Thymus (tissue), 11 donors: ENCODE results near the gene UBE2E2. TPM values are rescaled to one million over a fixed set of nuclear protein-coding genes. Genes with fewer than 3 reads are reported as not detected.
A peak's percentile ranks its signal among the peaks of the same experiment; 100 is the strongest.

ENCODE experiments used
- DNase-seq, 9 donors: peaks; one replicate each; pipeline ENCODE4 v3.0.0-alpha.2; 2013; ENCODE audit warnings: low spot score in 9 of 9, low read depth in 6 of 9, missing footprints in 1 of 9
- H3K27ac ChIP-seq, 2 donors: one replicate each; pipeline ENCODE4 v1.5.1; 2013; ENCODE audit warnings: control low read depth in 1 of 2, low read depth in 1 of 2, low read length in 1 of 2, mild to moderate bottlenecking in 1 of 2, moderate library complexity in 1 of 2
- H3K27me3 ChIP-seq, 2 donors: one replicate each; pipeline ENCODE4 v1.5.1; 2013; ENCODE audit warnings: low read length in 1 of 2; ENCODE audit not compliant: control insufficient read depth in 2 of 2, insufficient read depth in 1 of 2
- H3K36me3 ChIP-seq, 2 donors: one replicate each; pipeline ENCODE4 v1.5.1; 2013; ENCODE audit warnings: low read length in 1 of 2, mild to moderate bottlenecking in 1 of 2, moderate library complexity in 1 of 2; ENCODE audit not compliant: control insufficient read depth in 2 of 2, insufficient read depth in 2 of 2
- H3K4me1 ChIP-seq, 2 donors: one replicate each; pipeline ENCODE4 v1.5.1; 2013; ENCODE audit warnings: low read length in 2 of 2; ENCODE audit not compliant: control insufficient read depth in 2 of 2, insufficient read depth in 2 of 2
- H3K4me3 ChIP-seq, 2 donors: one replicate each; pipeline ENCODE4 v1.5.1; 2013; ENCODE audit warnings: low read length in 2 of 2, control low read depth in 1 of 2, mild to moderate bottlenecking in 1 of 2
- H3K9me3 ChIP-seq, 2 donors: one replicate each; pipeline ENCODE4 v1.5.1; 2013; ENCODE audit warnings: low read length in 1 of 2, mild to moderate bottlenecking in 1 of 2; ENCODE audit not compliant: control insufficient read depth in 2 of 2, insufficient read depth in 1 of 2
- WGBS: extraction: QIAGEN DNeasy Blood & Tissue Kit; methylation state at CpG from one replicate; pipeline ENCODE4 v1.1.7; 2013; 5-methylcytosine and 5-hydroxymethylcytosine counted together
- polyA plus RNA-seq: library from polyadenylated mRNA; stranded (reverse); fragments of 200-250 nt; gene quantifications from one replicate; pipeline ENCODE4 v1.2.3, GENCODE V29; 2013
- total RNA-seq: library from RNA; stranded (reverse); fragments of 120-200 nt; gene quantifications from one replicate; pipeline ENCODE4 v1.2.4, GENCODE V29; 2013
- donor health status: healthy.

UBE2E2 gene
- total and polyA plus RNA-seq, 2 donors: 32.9 to 35.5 TPM

DNA sequence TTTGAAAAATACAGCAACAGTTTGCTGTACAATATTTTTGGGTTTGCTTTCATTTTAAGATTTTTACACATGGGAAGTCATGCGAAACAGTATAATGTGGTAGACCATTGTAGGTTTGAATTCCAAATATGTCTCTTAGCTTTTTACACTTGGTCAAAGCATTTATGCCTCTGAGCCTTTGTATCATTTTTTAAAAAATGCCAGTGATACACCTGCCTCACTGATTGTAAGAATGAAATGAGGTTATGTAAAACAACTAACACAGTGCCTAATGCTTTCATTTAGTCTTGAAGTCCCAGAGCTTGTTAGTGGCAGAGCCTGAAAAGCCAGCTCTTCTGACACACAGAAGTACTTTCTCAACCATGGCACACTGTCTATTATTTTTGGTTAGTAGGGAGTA, 202.0 kb downstream of the UBE2E2 start:
- H3K27me3 ChIP-seq: no peaks in the 10 kb centered on the region
- no peak overlapping the region for H3K4me3 ChIP-seq
- 96% methylated on average over 1 of the region's 1 CpG for WGBS
- no peaks in the 10 kb centered on the region for H3K36me3 ChIP-seq
- no peak overlapping the region for H3K27ac ChIP-seq
- H3K4me1 ChIP-seq: peaks cover 2 to 3% of the 10 kb centered on the region in 2 donors
- no peak for DNase-seq
- H3K9me3 ChIP-seq: no peaks in the 10 kb centered on the region

DNA sequence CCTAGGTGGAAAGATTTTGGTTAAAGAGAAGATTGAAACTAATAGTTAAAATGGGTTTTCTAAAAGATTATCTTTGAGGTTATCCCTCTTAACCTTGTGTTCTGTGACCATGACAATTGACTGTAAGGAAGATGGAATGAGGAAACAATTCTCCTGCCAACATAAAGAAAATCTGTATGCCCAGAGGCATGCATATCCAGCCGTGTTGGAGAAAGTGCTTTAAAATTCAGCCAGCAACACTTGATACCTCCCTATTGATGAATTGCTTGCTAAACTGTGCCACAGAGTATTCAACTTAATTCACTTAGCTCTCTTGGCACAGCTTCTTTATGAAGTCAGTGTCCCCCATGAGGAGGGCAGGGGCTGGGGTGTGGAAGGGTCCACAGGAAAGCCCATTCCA, 203.5 kb downstream of the UBE2E2 start:
- H3K27me3 ChIP-seq: no peaks in the 10 kb centered on the region
- 87% methylated on average over 1 of the region's 1 CpG for WGBS
- no peaks in the 10 kb centered on the region for H3K36me3 ChIP-seq
- H3K27ac ChIP-seq: no peak overlapping the region
- H3K4me3 ChIP-seq: no peak overlapping the region
- DNase-seq: no peak
- no peaks in the 10 kb centered on the region for H3K9me3 ChIP-seq
- H3K4me1 ChIP-seq: peaks cover 2 to 3% of the 10 kb centered on the region in 2 donors

DNA sequence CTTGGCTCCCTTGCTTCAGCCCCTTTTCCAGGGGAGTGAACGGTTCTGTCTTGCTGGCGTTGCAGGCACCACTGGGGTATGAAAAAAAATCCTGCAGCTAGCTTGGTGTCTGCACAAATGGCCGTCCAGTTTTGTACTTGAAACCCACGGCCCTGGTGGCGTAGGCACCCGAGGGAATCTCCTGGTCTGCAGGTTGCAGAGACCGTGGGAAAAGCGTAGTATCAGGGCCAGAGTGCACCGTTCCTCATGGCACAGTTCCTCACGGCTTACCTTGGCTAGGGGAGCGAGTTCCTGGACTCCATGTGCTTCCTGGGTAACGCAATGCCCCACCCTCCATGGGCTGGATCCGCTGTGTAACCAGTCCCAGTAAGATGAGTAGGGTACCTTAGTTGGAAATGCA, 214.9 kb downstream of the UBE2E2 start:
- no peaks in the 10 kb centered on the region for H3K9me3 ChIP-seq
- no peaks in the 10 kb centered on the region for H3K4me1 ChIP-seq
- no peak for DNase-seq
- 98% methylated on average over 13 of the region's 13 CpGs for WGBS
- H3K36me3 ChIP-seq: no peaks in the 10 kb centered on the region
- H3K27me3 ChIP-seq: no peaks in the 10 kb centered on the region
- no peak overlapping the region for H3K27ac ChIP-seq
- H3K4me3 ChIP-seq: no peak overlapping the region

DNA sequence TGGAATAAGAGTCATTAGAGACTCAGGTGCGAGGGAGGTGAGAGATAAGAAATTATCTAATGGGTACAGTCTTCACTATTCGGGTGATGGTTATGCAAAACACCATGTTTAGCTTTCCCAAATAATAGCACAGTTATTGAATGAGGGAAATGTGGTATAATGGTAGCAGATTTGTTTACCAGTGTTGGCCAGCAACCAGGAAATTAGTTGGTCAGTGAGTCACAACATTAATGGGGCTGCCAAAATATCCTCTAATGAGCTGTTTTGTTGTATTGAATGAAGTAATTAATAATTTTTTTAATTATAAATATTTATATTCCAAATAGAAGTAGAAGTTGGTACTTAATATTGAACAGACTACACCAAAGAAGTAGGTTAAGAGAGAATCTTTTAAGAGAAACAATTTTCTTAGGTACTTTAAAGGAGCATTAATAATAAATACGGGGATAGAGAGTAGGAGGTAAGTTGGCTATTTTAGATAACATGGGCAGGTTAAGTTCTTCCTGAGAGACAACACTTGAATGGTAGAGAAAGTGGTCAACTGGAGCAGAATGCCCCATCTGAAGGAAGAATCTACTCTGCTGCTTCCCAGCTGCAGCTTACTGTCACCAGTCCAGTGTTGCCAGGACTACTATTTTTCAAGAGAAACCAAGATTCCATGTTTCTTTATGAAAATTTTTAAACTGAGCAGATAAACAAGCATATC, 218.8 kb downstream of the UBE2E2 start:
- no peak for DNase-seq
- H3K27ac ChIP-seq: no peak overlapping the region
- H3K4me1 ChIP-seq: no peaks in the 10 kb centered on the region
- no peaks in the 10 kb centered on the region for H3K9me3 ChIP-seq
- H3K36me3 ChIP-seq: no peaks in the 10 kb centered on the region
- WGBS: 97% methylated on average over 3 of the region's 3 CpGs
- H3K27me3 ChIP-seq: no peaks in the 10 kb centered on the region
- H3K4me3 ChIP-seq: no peak overlapping the region

DNA sequence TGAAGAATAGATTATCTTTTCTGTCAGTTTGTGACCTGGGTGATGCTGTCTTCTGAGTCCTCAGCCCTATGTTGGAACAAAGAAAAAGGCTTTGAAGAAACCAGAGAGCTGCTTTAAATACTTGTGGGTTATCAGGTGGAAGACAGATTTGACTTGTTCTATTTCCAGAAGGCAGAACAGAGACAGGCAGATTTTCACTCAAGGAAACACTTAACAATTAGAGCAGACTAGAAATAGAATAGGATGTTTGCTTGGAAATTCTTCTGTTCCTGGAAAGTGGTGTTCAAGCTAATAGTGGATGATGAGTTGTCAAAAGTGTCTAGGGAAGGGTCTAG, 219.4 kb downstream of the UBE2E2 start:
- Histone ChIP-seq H3K4me3 (no peak overlapping the region), H3K27me3 (no peaks in the 10 kb centered on the region), H3K27ac (no peak overlapping the region), H3K4me1 (no peaks in the 10 kb centered on the region), H3K9me3 (no peaks in the 10 kb centered on the region), H3K36me3 (no peaks in the 10 kb centered on the region)
- DNase-seq: peak in 1 of 9 donors; percentile 28

DNA sequence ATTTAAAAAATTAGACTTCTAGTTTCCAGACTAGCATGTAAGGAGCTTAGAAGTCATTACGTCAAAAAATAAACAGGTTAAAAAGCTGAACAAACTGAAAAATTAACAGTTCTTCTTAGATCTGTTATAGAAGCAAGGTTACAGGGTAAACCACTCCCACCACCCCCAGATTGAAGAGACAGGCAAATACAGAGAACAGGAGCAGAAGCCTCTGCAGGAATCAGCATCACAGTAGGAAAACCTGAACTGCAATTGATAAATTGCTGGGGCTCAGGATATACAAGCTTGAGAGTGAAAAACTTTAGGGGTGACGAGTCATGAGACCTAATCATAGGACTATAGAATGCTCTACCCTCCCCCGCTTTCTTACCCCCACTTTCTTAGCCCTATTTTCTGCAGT, 222.3 kb downstream of the UBE2E2 start:
- 98% methylated on average over 3 of the region's 3 CpGs for WGBS
- Histone ChIP-seq H3K27me3 (no peaks in the 10 kb centered on the region), H3K4me1 (no peaks in the 10 kb centered on the region), H3K4me3 (no peak overlapping the region), H3K9me3 (no peaks in the 10 kb centered on the region), H3K27ac (no peak overlapping the region), H3K36me3 (no peaks in the 10 kb centered on the region)
- DNase-seq: no peak

DNA sequence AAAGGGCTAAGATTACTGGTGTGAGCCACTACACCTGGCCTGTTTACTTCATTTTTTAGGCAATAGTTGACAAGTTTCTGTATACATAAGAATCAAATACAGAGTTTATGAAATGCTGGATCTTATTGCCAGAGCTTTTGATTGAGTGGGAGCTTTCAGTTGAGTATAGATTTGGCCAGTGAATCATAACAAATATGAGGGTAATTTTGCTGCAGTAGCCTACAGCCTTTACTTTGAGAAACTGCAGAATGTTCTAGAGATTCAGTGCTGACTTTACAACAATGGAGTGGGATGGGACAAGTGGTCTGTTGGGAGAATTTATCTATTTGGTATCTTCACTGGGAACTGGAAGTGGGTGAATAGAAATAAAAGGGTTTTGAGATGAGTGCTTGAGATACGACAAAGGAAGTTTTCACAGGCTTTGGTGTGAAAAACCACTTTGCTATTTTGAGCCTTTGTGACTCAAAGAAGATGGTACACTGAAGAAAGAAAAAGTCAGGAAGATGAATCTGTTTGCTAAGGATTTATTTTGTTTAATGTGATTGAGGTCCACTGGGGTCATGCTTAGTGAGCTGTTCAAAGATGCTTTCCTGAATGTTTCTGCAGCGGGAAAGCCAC, 227.8 kb downstream of the UBE2E2 start:
- no peak overlapping the region for H3K4me3 ChIP-seq
- no peaks in the 10 kb centered on the region for H3K27me3 ChIP-seq
- WGBS: 57% methylated on average over 2 of the region's 2 CpGs
- no peaks in the 10 kb centered on the region for H3K9me3 ChIP-seq
- peaks cover 0 to 4% of the 10 kb centered on the region in 2 donors for H3K4me1 ChIP-seq
- DNase-seq: no peak
- H3K27ac ChIP-seq: no peak overlapping the region
- no peaks in the 10 kb centered on the region for H3K36me3 ChIP-seq

DNA sequence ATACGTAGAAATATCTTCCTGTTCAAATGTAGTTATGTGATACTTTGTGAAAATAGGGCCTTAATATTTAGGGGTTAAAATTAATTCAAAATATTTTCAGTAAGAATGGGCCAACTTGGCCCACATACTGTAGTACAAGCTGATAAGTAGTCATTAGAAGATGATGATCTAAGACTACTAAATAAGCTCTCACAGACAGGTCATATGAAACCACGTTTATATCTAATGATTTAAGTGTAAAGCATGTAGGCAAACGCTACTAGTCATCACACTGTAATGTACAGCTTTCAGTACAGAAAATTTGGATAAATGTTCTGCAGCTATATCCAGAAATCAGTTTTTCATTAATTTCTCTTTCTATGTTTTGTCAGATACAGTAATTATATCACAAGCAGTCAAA, 228.6 kb downstream of the UBE2E2 start:
- peaks cover 0 to 4% of the 10 kb centered on the region in 2 donors for H3K4me1 ChIP-seq
- no peaks in the 10 kb centered on the region for H3K9me3 ChIP-seq
- 95% methylated on average over 3 of the region's 3 CpGs for WGBS
- no peak overlapping the region for H3K4me3 ChIP-seq
- no peaks in the 10 kb centered on the region for H3K27me3 ChIP-seq
- no peaks in the 10 kb centered on the region for H3K36me3 ChIP-seq
- H3K27ac ChIP-seq: no peak overlapping the region
- no peak for DNase-seq

DNA sequence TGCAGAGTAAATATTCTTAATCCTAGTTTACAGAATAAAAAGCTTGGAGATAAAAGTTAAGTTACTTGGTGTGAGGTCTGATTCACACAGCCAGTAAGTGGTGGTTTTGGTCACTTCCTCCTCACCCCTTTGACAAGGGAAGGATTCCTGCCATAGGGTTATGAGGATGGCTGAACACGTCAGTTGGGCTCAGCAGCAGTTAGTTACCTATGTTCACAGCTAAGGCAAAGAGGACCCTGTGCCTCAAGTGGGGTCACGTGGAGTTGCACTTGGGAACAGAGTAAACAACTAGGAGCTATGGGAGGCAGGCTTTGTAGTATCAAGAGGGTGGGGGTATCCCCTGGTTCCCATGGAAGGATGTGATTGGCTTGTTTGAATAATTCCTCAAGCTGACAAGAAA, 232.2 kb downstream of the UBE2E2 start:
- Histone ChIP-seq H3K4me3 (no peak overlapping the region), H3K27ac (no peak overlapping the region), H3K27me3 (no peaks in the 10 kb centered on the region), H3K36me3 (no peaks in the 10 kb centered on the region), H3K9me3 (no peaks in the 10 kb centered on the region), H3K4me1 (peaks cover 6 to 8% of the 10 kb centered on the region in 2 donors)
- DNase-seq: no peak
- 91% methylated on average over 2 of the region's 2 CpGs for WGBS
